HG03280 (cell line): Measurements from ENCODE around the gene IFI27.
"Not testable (repeated sequence)": the region's sequence is repeated elsewhere in the genome, so short reads cannot be mapped to it uniquely, and the experiment has no call there.

Experiments
- ATAC-seq: cut with Tn5 transposase; IDR thresholded peaks from one replicate; pipeline ENCODE4 v1.9.1; 2021; ENCODE audit warnings: mild to moderate bottlenecking, moderate library complexity; ENCODE audit not compliant: unreplicated experiment

Gene IFI27

GRCh38 chr14:94152676-94153075 lies 42.1 kb downstream of the IFI27 start:
- ATAC-seq: no peak

GRCh38 chr14:94153750-94154342 lies 43.3 kb downstream of the IFI27 start:
- ATAC-seq: no peak

- ATAC-seq: not testable (repeated sequence)
These were observed 45.6 kb downstream of the IFI27 start for GRCh38 chr14:94156143-94156542.

- ATAC-seq: no peak
These were observed 46.7 kb downstream of the IFI27 start for GRCh38 chr14:94157197-94157596.

- ATAC-seq: no peak
These were observed 47.8 kb downstream of the IFI27 start for GRCh38 chr14:94158239-94158883.

GRCh38 chr14:94161058-94161457 lies 50.5 kb downstream of the IFI27 start:
- no peak for ATAC-seq

GRCh38 chr14:94161981-94162380 lies 51.4 kb downstream of the IFI27 start:
- no peak for ATAC-seq

GRCh38 chr14:94162466-94162865 lies 51.9 kb downstream of the IFI27 start:
- no peak for ATAC-seq

GRCh38 chr14:94163796-94164195 lies 53.3 kb downstream of the IFI27 start:
- no peak for ATAC-seq

GRCh38 chr14:94164685-94165431 lies 54.3 kb downstream of the IFI27 start:
- ATAC-seq: no peak

GRCh38 chr14:94165744-94166143 lies 55.2 kb downstream of the IFI27 start:
- ATAC-seq: no peak
